Neural cell (in vitro differentiated cells): ENCODE measurements around the gene ZNF132. TPM values are rescaled to one million over a fixed set of nuclear protein-coding genes. Genes with fewer than 3 reads are reported as not detected.

Experiments
- H2AFZ ChIP-seq: fragments of 200-600, 300-800 bp; sonication (generic), shearing (Covaris generic); 2 replicates; pipeline ENCODE4 v1.6.0; 2014; ENCODE audit warnings: low read depth, mild to moderate bottlenecking, antibody characterized with exemption, low read length, moderate library complexity
- H3F3A ChIP-seq: fragments of 200-600 bp; shearing (Covaris generic); 2 replicates; pipeline ENCODE4 v1.6.1; 2016; ENCODE audit warnings: mild to moderate bottlenecking, moderate library complexity, mixed read lengths, antibody characterized with exemption, low read length; ENCODE audit not compliant: insufficient read depth, poor library complexity, severe bottlenecking
- H3K27ac ChIP-seq: fragments of 200-600, 300-800 bp; sonication (generic), shearing (Covaris generic); 2 replicates; pipeline ENCODE4 v1.5.1; 2014; ENCODE audit warnings: mild to moderate bottlenecking, low read length, moderate library complexity
- H3K27me3 ChIP-seq: fragments of 300-800, 200-600 bp; sonication (generic), shearing (Covaris generic); 2 replicates; pipeline ENCODE4 v1.6.0; 2014; ENCODE audit warnings: mild to moderate bottlenecking, low read depth, low read length, moderate library complexity; ENCODE audit not compliant: insufficient read depth
- H3K36me3 ChIP-seq: fragments of 300-800, 200-600 bp; sonication (generic), shearing (Covaris generic); 2 replicates; pipeline ENCODE4 v1.5.1; 2014; ENCODE audit warnings: mild to moderate bottlenecking, antibody characterized with exemption, low read length, moderate library complexity; ENCODE audit not compliant: insufficient read depth
- H3K4me2 ChIP-seq: fragments of 300-800, 200-600 bp; sonication (generic), shearing (Covaris generic); 2 replicates; pipeline ENCODE4 v1.6.0; 2014; ENCODE audit warnings: mild to moderate bottlenecking, low read length
- H3K4me3 ChIP-seq: fragments of 300-800, 200-600 bp; sonication (generic), shearing (Covaris generic); 2 replicates; pipeline ENCODE4 v1.5.1; 2014; ENCODE audit warnings: mild to moderate bottlenecking, low read length, moderate library complexity
- H3K79me2 ChIP-seq: fragments of 200-600 bp; shearing (Covaris generic); replicated peaks from 2 replicates; pipeline ENCODE4 v1.6.0; 2014; ENCODE audit warnings: mild to moderate bottlenecking, low read length, moderate library complexity; ENCODE audit not compliant: insufficient read depth
- H3K9ac ChIP-seq: fragments of 300-800, 200-600 bp; sonication (generic), shearing (Covaris generic); 2 replicates; pipeline ENCODE4 v1.6.1; 2016; ENCODE audit warnings: mild to moderate bottlenecking, low read length, mixed read lengths
- H3K9me2 ChIP-seq: fragments of 200-600 bp; shearing (Covaris generic); 2 replicates; pipeline ENCODE4 v1.6.1; 2016; ENCODE audit warnings: mild to moderate bottlenecking, low read length, mixed read lengths; ENCODE audit not compliant: insufficient read depth
- H3K9me3 ChIP-seq: fragments of 200-600, 300-800 bp; sonication (generic), shearing (Covaris generic); 2 replicates; pipeline ENCODE4 v1.6.1; 2016; ENCODE audit warnings: mild to moderate bottlenecking, mixed run types, low read length, moderate library complexity, mixed read lengths
- H4K20me1 ChIP-seq: fragments of 200-600 bp; shearing (Covaris generic); 2 replicates; pipeline ENCODE4 v1.6.1; 2016; ENCODE audit warnings: mild to moderate bottlenecking, mixed run types; ENCODE audit not compliant: insufficient read depth
- CTCF ChIP-seq: fragments of 450-650 bp; IDR thresholded peaks from 2 replicates; pipeline ENCODE4 v1.5.1; 2014; ENCODE audit warnings: antibody characterized with exemption, mild to moderate bottlenecking, moderate library complexity; ENCODE audit not compliant: poor library complexity, severe bottlenecking
- EP300 ChIP-seq: fragments of 450-650 bp; conservative IDR thresholded peaks from 2 replicates; pipeline ENCODE4 v1.6.1; 2014; ENCODE audit warnings: antibody characterized with exemption, mild to moderate bottlenecking, moderate library complexity; ENCODE audit not compliant: poor library complexity, severe bottlenecking
- EZH2 ChIP-seq: fragments of 200-600, 300-800 bp; shearing (Covaris generic), sonication (generic); IDR thresholded peaks from 2 replicates; pipeline ENCODE4 v1.6.1; 2014; ENCODE audit warnings: antibody characterized with exemption, low read length, borderline replicate concordance, mild to moderate bottlenecking; ENCODE audit not compliant: insufficient read depth, poor library complexity, severe bottlenecking
- MXI1 ChIP-seq: fragments of 450-650 bp; conservative IDR thresholded peaks from 2 replicates; pipeline ENCODE4 v1.6.1; 2014; ENCODE audit warnings: antibody characterized with exemption, mild to moderate bottlenecking; ENCODE audit not compliant: poor library complexity, severe bottlenecking
- POLR2AphosphoS5 ChIP-seq: IDR thresholded peaks from 2 replicates; pipeline ENCODE4 v1.6.1; 2012
- RAD21 ChIP-seq: fragments of 450-650 bp; conservative IDR thresholded peaks from 2 replicates; pipeline ENCODE4 v1.6.1; 2014; ENCODE audit warnings: antibody characterized with exemption, mild to moderate bottlenecking, moderate library complexity
- REST ChIP-seq: IDR thresholded peaks from 2 replicates; pipeline ENCODE4 v1.6.1; 2012; ENCODE audit warnings: borderline replicate concordance
- SMC3 ChIP-seq: fragments of 450-650 bp; conservative IDR thresholded peaks from 2 replicates; pipeline ENCODE4 v1.6.1; 2014; ENCODE audit warnings: antibody characterized with exemption, mild to moderate bottlenecking, moderate library complexity; ENCODE audit not compliant: poor library complexity
- TAF1 ChIP-seq: IDR thresholded peaks from 2 replicates; pipeline ENCODE4 v1.6.1; 2012; ENCODE audit warnings: low read depth
- polyA plus RNA-seq: library from polyadenylated mRNA; depleted of rRNA; stranded (reverse); fragments of >200 nt; gene quantifications from 2 replicates; pipeline ENCODE4 v1.2.3, GENCODE V29; 2014

The ZNF132 gene
- polyA plus RNA-seq, 1 donor from 2014 or later = 0.77 TPM

- Histone ChIP-seq H3F3A (no peaks in the 10 kb centered on the region), H3K9ac (no peak overlapping the region), H3K27me3 (no peaks in the 10 kb centered on the region), H3K79me2 (no peaks in the 10 kb centered on the region), H3K4me3 (no peak overlapping the region), H3K9me2 (no peaks in the 10 kb centered on the region), H3K27ac (no peak overlapping the region), H3K9me3 (no peaks in the 10 kb centered on the region), H3K4me2 (no peak overlapping the region), H3K36me3 (peaks cover 4% of the 10 kb centered on the region), H2AFZ (no peak overlapping the region), H4K20me1 (no peaks in the 10 kb centered on the region)
- TF ChIP-seq TAF1 = no peak
- no peak for TF ChIP-seq EZH2
- no peak for TF ChIP-seq CTCF
- no peak for TF ChIP-seq REST
- no peak for TF ChIP-seq MXI1
- no peak for TF ChIP-seq SMC3
- TF ChIP-seq EP300 = no peak
- TF ChIP-seq POLR2AphosphoS5 = no peak
- no peak for TF ChIP-seq RAD21
Observed at GRCh38 chr19:58416604-58417003, 23.3 kb downstream of the ZNF132 start.

- no peak for TF ChIP-seq REST
- TF ChIP-seq RAD21 = no peak
- TF ChIP-seq TAF1 = no peak
- no peak for TF ChIP-seq EZH2
- TF ChIP-seq MXI1 = no peak
- no peak for TF ChIP-seq EP300
- TF ChIP-seq CTCF = no peak
- TF ChIP-seq POLR2AphosphoS5 = no peak
- TF ChIP-seq SMC3 = no peak
- H3K27me3 ChIP-seq = no peaks in the 10 kb centered on the region
- H3K9me2 ChIP-seq = no peaks in the 10 kb centered on the region
- H4K20me1 ChIP-seq = no peaks in the 10 kb centered on the region
- H3K79me2 ChIP-seq = peaks cover 12% of the 10 kb centered on the region
- H3K27ac ChIP-seq = peak overlapping the region; percentile 89
- H3F3A ChIP-seq = no peaks in the 10 kb centered on the region
- peak overlapping the region; percentile 45 for H2AFZ ChIP-seq
- no peaks in the 10 kb centered on the region for H3K9me3 ChIP-seq
- no peaks in the 10 kb centered on the region for H3K36me3 ChIP-seq
- peak overlapping the region; percentile 78 for H3K9ac ChIP-seq
- peak overlapping the region; percentile 99 for H3K4me3 ChIP-seq
- peak overlapping the region; percentile 82 for H3K4me2 ChIP-seq
Observed at GRCh38 chr19:58409010-58409790, 30.8 kb downstream of the ZNF132 start.
